Hematopoietic multipotent progenitor cell treated with erythropoietin and hydrocortisone succinate and interleukin-3 and kit ligand, for 15 days (in vitro differentiated cells): ENCODE results near the gene LMTK2.
A peak's percentile ranks its signal among the peaks of the same experiment; 100 is the strongest.

ENCODE experiments used
- DNase-seq: peaks from one replicate; pipeline ENCODE4 v3.0.0-alpha.2; 2015; ENCODE audit warnings: low spot score

LMTK2 gene

GRCh38 chr7:98106647-98107312, at the start of gene LMTK2:
LMTK2 (plus strand) TSS chr7:98106862; CDS start chr7:98107178, 316 bp downstream.
- peak; percentile 96 for DNase-seq

GRCh38 chr7:98057157-98057556, 49.5 kb upstream of the LMTK2 start:
- no peak for DNase-seq

- DNase-seq, result no peak
Observed at GRCh38 chr7:98058186-98058585, 48.5 kb upstream of the LMTK2 start.

GRCh38 chr7:98064233-98064632, 42.4 kb upstream of the LMTK2 start:
- no peak for DNase-seq

DNA sequence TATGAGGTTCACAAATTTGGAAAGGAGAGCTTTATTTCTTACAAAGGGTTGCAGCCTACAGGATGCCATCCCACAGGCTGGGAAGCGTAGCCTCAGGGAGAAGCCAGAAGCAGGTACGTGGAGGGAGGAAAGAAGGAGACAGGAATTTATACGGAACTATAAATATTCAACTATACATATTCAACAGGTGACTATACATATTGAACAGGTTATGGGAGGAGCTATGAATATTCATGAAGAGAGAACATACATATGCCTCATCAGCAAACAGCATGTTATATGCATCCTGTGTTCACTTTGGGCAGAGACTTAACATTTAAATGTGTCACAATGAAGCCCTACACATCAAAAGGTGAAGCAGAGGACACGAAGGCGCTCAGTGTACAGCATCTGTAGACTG, 40.5 kb upstream of the LMTK2 start:
- DNase-seq, result no peak

GRCh38 chr7:98066934-98067507, 39.6 kb upstream of the LMTK2 start:
- no peak for DNase-seq

GRCh38 chr7:98073047-98073446, 33.6 kb upstream of the LMTK2 start:
- DNase-seq, result no peak

DNA sequence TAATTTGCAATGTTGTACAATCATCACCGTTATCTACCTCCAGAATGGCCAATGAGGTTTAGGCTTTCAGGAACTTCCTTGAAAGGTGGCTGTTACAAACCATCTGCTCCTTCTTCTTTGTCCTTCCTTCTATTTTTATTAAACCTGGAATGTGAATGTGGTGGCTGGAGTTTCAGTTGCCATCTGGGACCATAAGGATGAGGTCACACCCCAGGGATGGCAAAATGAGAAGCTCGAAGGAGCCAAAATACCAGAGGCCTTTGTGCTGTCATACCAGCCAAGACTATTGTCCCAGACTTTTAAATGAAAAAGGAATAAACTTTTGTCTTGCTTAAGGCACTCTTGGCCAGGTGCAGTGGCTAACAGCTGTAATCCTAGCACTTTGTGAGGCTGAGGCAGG, 30.9 kb upstream of the LMTK2 start:
- no peak for DNase-seq

GRCh38 chr7:98077762-98078161, 28.9 kb upstream of the LMTK2 start:
- no peak for DNase-seq

DNA sequence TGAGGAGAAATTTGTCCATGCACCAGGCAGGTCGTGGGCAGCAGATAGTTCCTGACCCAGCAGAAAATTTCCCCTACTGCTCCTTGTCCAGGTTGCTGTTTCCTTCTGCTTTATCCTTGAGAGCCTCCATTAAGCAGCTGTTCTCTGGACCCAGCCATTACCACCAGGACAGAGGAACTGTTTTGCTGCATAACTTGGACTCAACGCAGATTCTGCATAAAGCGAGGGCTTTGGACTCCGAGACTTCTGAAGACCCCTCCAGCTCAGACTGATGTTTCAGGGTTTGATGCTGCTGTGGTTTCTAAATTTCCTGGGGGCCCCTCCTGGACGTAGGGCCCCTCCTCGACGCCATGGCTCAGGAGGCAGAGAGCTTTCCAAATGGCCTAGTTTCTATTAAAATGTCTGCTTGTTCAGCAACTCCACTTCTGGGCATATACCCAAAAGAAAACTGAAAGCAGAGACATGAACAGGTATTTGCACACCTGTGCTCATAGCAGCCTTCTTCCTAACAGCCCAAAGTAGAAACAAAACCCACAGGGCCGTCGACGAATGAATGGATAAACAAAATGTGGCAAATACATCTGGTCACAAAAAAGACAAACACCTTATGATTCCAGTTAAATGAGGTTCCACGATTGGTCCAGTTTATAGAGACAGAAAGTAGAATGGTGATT, 28.3 kb upstream of the LMTK2 start:
- no peak for DNase-seq

DNA sequence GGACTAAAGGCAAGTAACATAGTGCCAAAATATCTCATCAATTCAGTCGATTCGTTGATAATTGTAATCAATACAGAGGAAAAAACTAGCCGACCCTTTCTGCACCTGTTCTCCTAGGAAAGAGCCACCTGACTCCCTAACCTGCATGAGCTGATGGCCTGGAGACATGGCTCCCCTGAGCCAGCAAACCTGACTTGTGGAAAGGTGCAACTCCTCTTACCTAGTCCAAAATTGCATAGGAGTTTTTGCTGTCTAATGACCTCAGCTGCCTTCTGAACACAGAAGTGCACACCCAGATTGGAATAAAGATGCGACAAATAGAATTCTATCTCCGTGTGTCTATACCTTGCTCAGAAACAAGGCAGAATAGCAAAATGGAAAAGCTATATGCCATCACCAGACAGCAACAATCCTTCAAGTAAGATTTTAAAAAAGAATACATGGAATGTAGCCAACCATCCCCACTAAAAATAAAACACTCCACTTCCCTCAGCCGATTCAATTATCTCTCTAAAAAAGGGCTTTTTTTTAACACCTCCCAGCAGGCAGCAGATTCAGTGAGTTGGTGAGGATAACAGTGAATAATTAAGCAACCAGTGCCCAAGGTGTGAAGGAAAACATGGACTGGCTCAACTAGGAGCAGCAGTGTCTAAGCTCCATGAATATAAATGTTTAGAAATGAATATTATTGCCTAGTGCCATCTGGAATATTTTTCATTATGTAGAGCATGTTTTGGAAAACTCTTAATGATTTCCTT, 26.6 kb upstream of the LMTK2 start:
- no peak for DNase-seq

GRCh38 chr7:98081319-98081718, 25.3 kb upstream of the LMTK2 start:
- no peak for DNase-seq

DNA sequence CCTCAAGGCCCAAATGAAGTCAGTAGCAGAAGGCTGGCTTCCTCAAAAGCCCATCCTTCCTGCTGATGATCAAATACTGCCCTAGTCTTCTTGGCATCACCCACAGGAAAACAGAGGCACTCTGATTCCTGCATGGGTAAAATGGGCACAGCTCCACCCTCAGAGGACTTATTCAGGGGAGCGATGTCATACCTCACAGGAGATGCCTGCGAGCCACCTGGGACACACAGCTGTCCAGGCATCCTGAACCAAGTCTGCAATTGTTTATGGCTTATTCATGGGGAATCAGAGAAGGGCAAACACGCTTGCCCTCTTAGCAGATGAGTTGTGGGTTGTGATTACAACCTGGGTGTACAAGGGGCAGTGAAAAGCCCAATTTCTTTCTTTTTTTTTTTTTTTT, 22.0 kb upstream of the LMTK2 start:
- no peak for DNase-seq

DNA sequence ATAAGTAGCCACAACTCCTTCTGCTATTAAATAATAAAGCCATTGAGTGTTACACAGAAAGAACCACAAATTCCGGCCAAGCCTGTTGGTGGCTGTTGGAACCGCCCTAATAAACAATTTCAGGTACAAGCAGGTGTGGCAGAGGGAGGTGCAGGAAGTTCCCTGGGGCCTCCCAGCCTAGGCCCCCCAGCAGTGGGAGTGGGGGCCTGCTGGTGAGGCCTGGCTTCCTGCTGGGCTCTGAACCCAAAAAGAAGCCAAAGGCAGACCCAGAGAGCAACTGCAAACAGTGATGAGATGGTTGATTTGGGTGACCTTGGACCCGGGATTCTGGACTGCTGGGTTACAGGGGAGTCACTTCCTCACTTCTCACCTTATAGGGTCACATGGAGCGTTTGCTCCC, 21.0 kb upstream of the LMTK2 start:
- DNase-seq, result no peak

GRCh38 chr7:98086281-98086718, 20.4 kb upstream of the LMTK2 start:
- no peak for DNase-seq

DNA sequence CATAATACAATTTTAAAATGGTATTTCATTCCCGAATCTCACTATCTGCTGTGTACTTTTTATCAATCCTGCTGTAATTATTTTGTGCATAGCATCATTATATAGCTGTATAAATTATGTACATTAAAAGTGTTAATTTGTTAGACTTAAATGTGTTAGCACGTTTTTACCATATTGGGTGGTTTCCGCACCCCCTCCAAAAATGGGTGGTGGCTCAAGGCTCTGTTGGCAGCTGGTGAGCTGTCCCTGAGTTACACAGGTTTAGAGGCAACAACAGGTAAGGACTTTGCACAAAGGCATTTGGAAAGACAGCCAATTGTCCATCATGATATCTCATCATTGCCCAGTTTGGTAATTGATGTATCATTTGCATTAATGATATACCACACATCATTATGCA, 18.6 kb upstream of the LMTK2 start:
- DNase-seq, result no peak

GRCh38 chr7:98090116-98090515, 16.5 kb upstream of the LMTK2 start:
- no peak for DNase-seq

DNA sequence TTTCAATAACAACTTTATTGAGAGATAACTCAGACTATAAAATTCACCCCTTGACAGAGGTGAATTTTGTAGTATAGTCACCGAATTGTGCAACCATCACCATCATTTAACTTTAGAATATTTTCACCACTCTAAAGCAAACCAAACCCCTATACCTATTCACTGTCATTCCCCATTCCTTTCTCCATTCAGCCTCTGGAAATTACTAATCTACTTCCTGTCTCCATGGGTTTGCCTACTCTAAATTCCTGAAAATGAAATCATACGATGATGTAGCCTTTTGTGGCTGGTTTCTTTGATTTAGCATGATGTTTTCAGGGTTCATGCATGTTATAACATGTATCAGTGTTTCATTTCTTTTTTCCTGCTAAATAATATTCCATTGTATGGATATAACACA, 15.6 kb upstream of the LMTK2 start:
- no peak for DNase-seq

GRCh38 chr7:98091523-98091922, 15.1 kb upstream of the LMTK2 start:
- DNase-seq, result no peak

- DNase-seq, result no peak
Observed at GRCh38 chr7:98097042-98097645, 9.5 kb upstream of the LMTK2 start.

DNA sequence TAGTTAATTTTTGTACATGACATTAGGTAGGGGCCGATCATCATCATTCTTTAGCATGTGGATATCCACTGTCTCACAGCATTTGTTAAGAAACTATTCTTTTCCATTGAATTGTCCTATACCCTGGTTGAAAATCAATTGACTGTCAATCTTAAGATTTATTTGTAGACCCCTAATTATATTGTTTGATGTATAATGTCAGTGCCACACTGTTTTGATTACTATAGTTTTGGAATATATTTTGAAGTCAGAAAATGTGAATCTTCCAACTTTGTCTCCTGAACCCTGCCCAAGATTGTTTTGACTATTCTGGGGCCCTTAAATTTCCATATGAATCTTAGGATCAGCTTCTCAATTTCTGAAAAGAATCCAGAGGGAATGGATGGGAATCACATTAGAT, 6.6 kb upstream of the LMTK2 start:
- DNase-seq, result no peak

- DNase-seq, result no peak
Observed at GRCh38 chr7:98102170-98102569, 4.5 kb upstream of the LMTK2 start.
